ENCODE data around the gene MID1IP1. TPM values are rescaled to one million over a fixed set of nuclear protein-coding genes. Genes with fewer than 3 reads are reported as not detected.

Gene MID1IP1
- total RNA-seq, 1 experiment from 2014 or later, result 100 TPM

GRCh38 chrX:38819709-38820108, 18.4 kb downstream of the MID1IP1 start:
- Histone ChIP-seq H3K4ac (ENCODE audit: low read depth, low read length) (no peak overlapping the region), H2AFZ (ENCODE audit: low read length) (no peak overlapping the region), H3K18ac (ENCODE audit: insufficient read length, low read depth, low read length) (no peak overlapping the region), H3K4me2 (ENCODE audit: insufficient read depth, insufficient read length, low read length) (no peak overlapping the region), H3K14ac (ENCODE audit: insufficient read depth, low read length) (no peak overlapping the region), H4K20me1 (ENCODE audit: control insufficient read depth, insufficient read depth, insufficient read length) (no peaks in the 10 kb centered on the region), H3K9me3 (ENCODE audit: control insufficient read depth, low read depth, low read length) (no peaks in the 10 kb centered on the region), H4K91ac (ENCODE audit: insufficient read length, low read depth, low read length) (no peak overlapping the region), H2BK120ac (ENCODE audit: low read depth, low read length, poor library complexity, severe bottlenecking) (no peak overlapping the region), H2BK12ac (ENCODE audit: insufficient read length, low read depth, low read length) (no peak overlapping the region), H3T11ph (ENCODE audit: low read length) (no peak overlapping the region), H2AK5ac (ENCODE audit: insufficient read length, low read length) (no peak overlapping the region), H3K27ac (ENCODE audit: insufficient read length, low read depth, low read length) (no peak overlapping the region), H3K23ac (ENCODE audit: insufficient read length, low read depth, low read length) (no peak overlapping the region), H2BK5ac (ENCODE audit: insufficient read length, low read length) (no peak overlapping the region), H3K79me2 (ENCODE audit: insufficient read depth, low read length) (no peaks in the 10 kb centered on the region), H3K79me1 (ENCODE audit: insufficient read depth, low read depth, low read length, poor library complexity, severe bottlenecking) (no peaks in the 10 kb centered on the region), H3K27me3 (ENCODE audit: insufficient read depth, low read length) (0 out of 2 replicates have a peak, but pooled peaks cover 2% of the 10 kb centered on the region), H4K8ac (replicated peaks; ENCODE audit: insufficient read length, low read depth, low read length) (no peak overlapping the region), H3K9ac (ENCODE audit: extremely low read depth, insufficient read length, low read length) (no peak overlapping the region), H3K4me1 (ENCODE audit: insufficient read depth, low read length) (peaks cover 8% of the 10 kb centered on the region), H2BK20ac (ENCODE audit: low read depth, low read length, poor library complexity, severe bottlenecking) (no peak overlapping the region), H4K5ac (ENCODE audit: insufficient read length, low read depth, low read length) (no peak overlapping the region), H3K56ac (ENCODE audit: insufficient read length, low read depth, low read length) (no peak overlapping the region), H3K23me2 (ENCODE audit: insufficient read length, low read depth, low read length, poor library complexity, severe bottlenecking) (no peaks in the 10 kb centered on the region), H2BK15ac (ENCODE audit: low read depth, low read length) (no peak overlapping the region)
- no peak for DNase-seq
- Mint-ChIP-seq H3K36me3 (ENCODE audit: insufficient read depth in 1 of 3, low read depth in 3 of 3) (peaks cover 2 to 5% (median 3%) of the 10 kb centered on the region in 3 experiments; a peak in 5 of 7 replicates), H3K4me1 (no peaks in the 10 kb centered on the region; a peak in 3 of 4 replicates), H3K27ac (no peak overlapping the region), H3K27me3 (ENCODE audit: low read depth) (no peaks in the 10 kb centered on the region), H3K9me3 (peaks cover 23 to 29% of the 10 kb centered on the region in 2 experiments), H3K4me3 (no peak overlapping the region)
- TF ChIP-seq CTCF (conservative IDR thresholded peaks at IDR 0.05), result no peak
- WGBS (ENCODE audit: extremely low coverage, insufficient read length, low lambda C conversion rate), result no CpG with 5 or more reads among the region's 1 CpG
